ENCODE data around the gene ATP11A. TPM values are rescaled to one million over a fixed set of nuclear protein-coding genes. Genes with fewer than 3 reads are reported as not detected.

The ATP11A gene
- total RNA-seq, 1 experiment from 2014 or later = 41.2 TPM

DNA sequence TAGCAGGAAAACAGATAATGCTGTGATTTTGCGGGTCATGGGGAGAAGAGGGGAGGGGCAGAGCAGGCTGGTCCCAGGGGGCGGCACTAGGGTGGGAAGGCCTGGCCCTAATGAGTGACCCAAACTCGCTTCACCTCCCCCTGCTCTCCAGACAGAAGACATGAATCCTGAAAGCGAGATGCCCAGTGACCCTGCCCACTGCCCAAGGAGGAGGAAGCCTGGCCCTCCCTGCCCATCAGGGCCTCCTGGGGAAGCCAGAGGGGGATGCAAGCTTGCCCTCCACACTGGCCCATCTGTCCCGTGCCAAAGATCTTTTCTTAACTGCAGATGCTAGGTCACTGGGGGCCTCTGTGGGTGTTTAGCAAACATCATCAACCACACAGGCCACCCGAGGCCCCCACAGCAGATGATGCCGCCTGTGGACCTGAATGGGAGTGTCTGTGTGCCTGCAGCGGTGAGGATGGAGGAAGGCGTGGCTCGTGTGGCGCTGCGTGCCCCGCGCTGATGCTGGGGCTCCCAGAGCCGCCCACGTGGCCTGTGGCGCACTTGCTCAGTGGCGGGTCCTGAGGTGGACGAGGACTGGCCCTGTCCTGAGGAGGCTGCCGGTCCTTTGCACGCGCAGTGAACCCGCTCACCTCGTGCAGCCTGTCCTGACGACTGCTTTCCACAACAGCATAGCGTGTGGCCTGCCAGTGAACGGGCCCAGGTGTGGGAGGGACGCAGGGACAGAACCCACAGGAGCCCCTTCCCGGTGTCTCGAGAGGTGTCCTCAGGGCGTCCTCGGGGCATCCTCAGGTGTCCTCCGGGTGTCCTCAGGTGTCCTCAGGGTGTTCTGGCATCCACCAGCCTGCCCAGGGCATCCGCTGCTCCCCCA lies 198.6 kb downstream of the ATP11A start:
- Mint-ChIP-seq H3K27me3 (ENCODE audit: insufficient read depth, unreplicated experiment) (no peaks in the 10 kb centered on the region), H3K27ac (ENCODE audit: low read depth, unreplicated experiment) (no peak overlapping the region), H3K9me3 (ENCODE audit: unreplicated experiment) (no peaks in the 10 kb centered on the region), H3K4me3 (ENCODE audit: unreplicated experiment) (no peak overlapping the region), H3K4me1 (ENCODE audit: insufficient read depth, unreplicated experiment) (no peaks in the 10 kb centered on the region), H3K36me3 (ENCODE audit: insufficient read depth, unreplicated experiment) (no peaks in the 10 kb centered on the region)
- ChIA-PET POLR2A (no interaction called here), CTCF (no interaction called here)
- intact Hi-C loops (cut with micrococcal nuclease) = no loop called here
- BruUV-seq (replicated peaks) = no TSS peak
- TF ChIP-seq, protein P1, sequence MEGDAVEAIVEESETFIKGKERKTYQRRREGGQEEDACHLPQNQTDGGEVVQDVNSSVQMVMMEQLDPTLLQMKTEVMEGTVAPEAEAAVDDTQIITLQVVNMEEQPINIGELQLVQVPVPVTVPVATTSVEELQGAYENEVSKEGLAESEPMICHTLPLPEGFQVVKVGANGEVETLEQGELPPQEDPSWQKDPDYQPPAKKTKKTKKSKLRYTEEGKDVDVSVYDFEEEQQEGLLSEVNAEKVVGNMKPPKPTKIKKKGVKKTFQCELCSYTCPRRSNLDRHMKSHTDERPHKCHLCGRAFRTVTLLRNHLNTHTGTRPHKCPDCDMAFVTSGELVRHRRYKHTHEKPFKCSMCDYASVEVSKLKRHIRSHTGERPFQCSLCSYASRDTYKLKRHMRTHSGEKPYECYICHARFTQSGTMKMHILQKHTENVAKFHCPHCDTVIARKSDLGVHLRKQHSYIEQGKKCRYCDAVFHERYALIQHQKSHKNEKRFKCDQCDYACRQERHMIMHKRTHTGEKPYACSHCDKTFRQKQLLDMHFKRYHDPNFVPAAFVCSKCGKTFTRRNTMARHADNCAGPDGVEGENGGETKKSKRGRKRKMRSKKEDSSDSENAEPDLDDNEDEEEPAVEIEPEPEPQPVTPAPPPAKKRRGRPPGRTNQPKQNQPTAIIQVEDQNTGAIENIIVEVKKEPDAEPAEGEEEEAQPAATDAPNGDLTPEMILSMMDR (IDR thresholded peaks at IDR 0.05; ENCODE audit: unreplicated experiment) = no peak
- DNase-seq (ENCODE audit: unreplicated experiment) = no peak

DNA sequence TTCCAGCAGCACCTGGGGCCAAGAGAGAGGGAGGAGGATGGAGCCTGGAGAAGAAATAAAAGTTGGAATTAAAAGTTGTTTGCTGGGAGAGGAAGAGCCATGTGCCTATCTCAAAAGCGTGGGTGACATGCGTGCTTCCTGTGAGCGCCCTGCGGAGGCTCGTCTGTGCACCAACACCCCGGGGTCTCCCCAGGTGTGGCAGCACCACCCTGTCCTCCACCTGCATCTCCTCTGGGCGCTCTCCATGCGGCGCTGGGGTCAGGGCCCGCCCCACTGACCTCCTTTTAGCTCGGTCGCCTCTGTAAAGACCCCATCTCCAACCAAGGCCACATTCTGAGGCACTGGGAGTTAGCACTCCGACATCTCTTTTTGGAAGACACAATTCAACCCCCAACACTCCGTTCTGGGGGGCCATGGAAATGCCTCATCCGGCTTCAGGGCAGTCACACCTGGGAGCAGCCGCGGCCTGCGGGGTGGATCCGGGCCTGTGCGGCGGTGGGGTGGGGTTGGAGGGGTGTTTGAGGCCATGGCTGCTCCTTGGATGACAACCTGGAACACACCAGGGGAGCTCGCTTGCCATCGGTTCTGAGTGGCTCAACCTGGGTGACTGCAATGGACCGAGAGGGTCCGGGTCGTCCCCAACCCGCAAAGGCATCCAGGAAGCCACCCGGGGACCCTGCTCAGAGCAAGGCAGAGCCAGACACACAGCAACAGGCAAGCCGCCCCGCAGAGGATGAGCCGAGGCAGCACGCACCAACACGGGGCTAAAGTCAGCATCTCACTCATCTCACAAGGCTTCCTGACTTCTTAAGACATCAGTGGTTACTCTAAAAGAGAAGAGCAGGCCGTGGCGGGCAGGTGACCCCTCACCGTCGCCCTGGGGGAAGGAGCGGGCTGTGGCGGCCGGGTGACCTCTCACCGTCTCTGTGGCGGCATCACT lies 199.8 kb downstream of the ATP11A start:
- ChIA-PET POLR2A (no interaction called here), CTCF (no interaction called here)
- BruUV-seq (replicated peaks) = no TSS peak
- intact Hi-C loops (cut with micrococcal nuclease) = no loop called here
- Mint-ChIP-seq H3K9me3 (ENCODE audit: unreplicated experiment) (no peaks in the 10 kb centered on the region), H3K27ac (ENCODE audit: low read depth, unreplicated experiment) (no peak overlapping the region), H3K4me1 (ENCODE audit: insufficient read depth, unreplicated experiment) (no peaks in the 10 kb centered on the region), H3K27me3 (ENCODE audit: insufficient read depth, unreplicated experiment) (no peaks in the 10 kb centered on the region), H3K36me3 (ENCODE audit: insufficient read depth, unreplicated experiment) (no peaks in the 10 kb centered on the region), H3K4me3 (ENCODE audit: unreplicated experiment) (no peak overlapping the region)
- DNase-seq (ENCODE audit: unreplicated experiment) = no peak
- TF ChIP-seq, protein P1 (IDR thresholded peaks at IDR 0.05; ENCODE audit: unreplicated experiment) = no peak

DNA sequence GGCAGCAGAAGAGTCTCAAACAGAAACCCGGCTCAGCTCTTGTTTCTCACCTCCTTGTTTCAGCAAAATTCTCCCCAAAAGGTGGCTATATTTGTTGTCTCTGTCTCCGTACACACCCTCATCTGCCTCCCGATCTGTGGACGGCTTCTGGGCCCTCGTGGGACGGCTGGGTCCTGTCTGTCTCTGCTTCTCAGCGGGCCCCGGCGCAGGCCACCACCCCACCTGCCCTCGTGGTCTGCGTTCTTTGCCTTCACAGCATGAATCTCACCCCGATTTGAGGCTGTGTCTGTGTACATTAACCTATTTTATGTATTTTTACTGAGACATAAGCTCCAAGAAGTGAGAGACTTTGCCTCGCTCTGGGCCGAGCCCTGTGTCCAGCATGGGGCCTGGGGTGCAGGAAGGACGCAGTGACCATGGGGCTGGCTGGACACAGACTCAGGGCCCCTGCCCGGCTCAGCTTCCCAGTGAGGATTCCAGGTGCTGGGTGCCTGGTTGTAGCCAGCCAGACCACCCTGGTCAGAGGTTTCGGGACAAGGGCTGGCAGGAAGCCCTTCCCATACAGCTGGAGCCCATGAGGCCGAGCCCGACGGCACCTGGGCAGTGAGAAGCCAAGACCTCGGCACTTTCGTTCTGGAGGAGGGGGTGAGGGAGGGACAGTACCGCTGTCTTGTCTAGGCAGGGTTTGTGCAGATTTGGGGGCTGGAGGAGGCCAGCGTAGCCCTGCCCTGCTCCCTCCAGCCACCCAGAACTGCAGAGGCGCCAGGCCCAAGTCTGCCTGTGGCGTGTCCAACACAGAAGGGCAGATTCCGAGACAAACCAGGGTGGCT lies 200.7 kb downstream of the ATP11A start:
- Mint-ChIP-seq H3K4me3 (ENCODE audit: unreplicated experiment) (no peak overlapping the region), H3K36me3 (ENCODE audit: insufficient read depth, unreplicated experiment) (no peaks in the 10 kb centered on the region), H3K4me1 (ENCODE audit: insufficient read depth, unreplicated experiment) (no peaks in the 10 kb centered on the region), H3K9me3 (ENCODE audit: unreplicated experiment) (no peaks in the 10 kb centered on the region), H3K27ac (ENCODE audit: low read depth, unreplicated experiment) (no peak overlapping the region), H3K27me3 (ENCODE audit: insufficient read depth, unreplicated experiment) (no peaks in the 10 kb centered on the region)
- TF ChIP-seq, protein P1 (IDR thresholded peaks at IDR 0.05; ENCODE audit: unreplicated experiment) = no peak
- ChIA-PET CTCF (no interaction called here), POLR2A (no interaction called here)
- intact Hi-C loops (cut with micrococcal nuclease) = no loop called here
- no peak for DNase-seq (ENCODE audit: unreplicated experiment)
- no TSS peak for BruUV-seq (replicated peaks)

Measured in MCF 10A (cell line).